GM04503 (cell line): ENCODE results near the gene GPRIN3.
"Not testable (repeated sequence)": the region's sequence is repeated elsewhere in the genome, so short reads cannot be mapped to it uniquely, and the experiment has no call there.

Experiments used
- DNase-seq: peaks from one replicate; pipeline ENCODE4 v3.0.0-alpha.2; 2012; ENCODE audit warnings: low read depth

GPRIN3 gene

DNA sequence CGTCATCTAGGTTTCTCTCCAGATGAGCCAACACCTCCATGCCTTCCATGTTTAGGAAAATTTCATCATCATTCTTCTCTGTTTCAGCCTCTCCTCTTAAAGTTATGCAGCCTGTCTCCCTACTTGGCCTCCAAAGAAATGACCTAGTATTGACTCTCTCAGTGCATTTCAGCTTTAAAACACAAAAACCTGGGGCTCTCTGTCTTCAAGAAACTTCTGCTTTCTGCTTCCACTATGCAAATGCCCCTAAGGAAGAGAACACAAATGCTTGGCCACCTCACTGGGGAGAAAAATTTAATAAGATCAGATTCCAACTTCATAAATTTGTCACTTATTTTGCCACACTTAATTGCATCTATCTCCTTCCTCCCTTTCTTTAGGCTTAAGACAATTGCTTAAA lies 93.3 kb downstream of the GPRIN3 start:
- no peak for DNase-seq

- no peak for DNase-seq
These were observed 94.3 kb downstream of the GPRIN3 start for GRCh38 chr4:89213382-89213701.

GRCh38 chr4:89212666-89213381 lies 94.8 kb downstream of the GPRIN3 start:
- no peak for DNase-seq

GRCh38 chr4:89204624-89205023 lies 103.0 kb downstream of the GPRIN3 start:
- no peak for DNase-seq

GRCh38 chr4:89203902-89204301 lies 103.7 kb downstream of the GPRIN3 start:
- DNase-seq: no peak

DNA sequence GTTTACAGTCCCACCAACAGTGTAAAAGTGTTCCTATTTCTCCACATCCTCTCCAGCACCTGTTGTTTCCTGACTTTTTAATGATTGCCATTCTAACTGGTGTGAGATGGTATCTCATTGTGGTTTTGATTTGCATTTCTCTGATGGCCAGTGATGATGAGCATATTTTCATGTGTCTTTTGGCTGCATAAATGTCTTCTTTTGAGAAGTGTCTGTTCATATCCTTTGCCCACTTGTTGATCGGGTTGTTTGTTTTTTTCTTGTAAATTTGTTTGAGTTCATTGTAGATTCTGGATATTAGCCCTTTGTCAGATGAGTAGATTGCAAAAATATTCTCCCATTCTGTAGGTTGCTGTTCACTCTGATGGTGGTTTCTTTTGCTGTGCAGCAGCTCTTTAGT lies 108.2 kb downstream of the GPRIN3 start:
- not testable (repeated sequence) for DNase-seq

DNA sequence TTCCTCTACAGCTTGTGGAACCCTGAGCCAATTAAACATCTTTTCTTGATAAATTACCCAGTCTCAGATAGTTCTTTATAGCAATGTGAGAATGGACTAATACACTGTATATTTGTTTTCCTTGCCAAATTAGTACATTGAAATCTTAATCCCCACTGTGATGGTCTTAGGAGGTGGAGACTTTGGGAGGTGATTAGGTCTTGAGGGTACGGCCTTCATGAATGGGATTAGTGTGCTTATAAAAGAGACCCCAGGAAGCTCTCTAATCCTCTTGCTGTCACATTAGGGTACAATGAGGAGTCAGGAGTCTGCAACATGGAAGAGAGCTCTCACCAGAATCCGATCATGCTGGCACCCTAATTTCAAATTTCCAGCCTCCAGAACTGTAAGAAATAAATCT lies 109.7 kb downstream of the GPRIN3 start:
- no peak for DNase-seq

GRCh38 chr4:89196745-89197144 lies 110.9 kb downstream of the GPRIN3 start:
- no peak for DNase-seq

- no peak for DNase-seq
These were observed 111.4 kb downstream of the GPRIN3 start for GRCh38 chr4:89196056-89196674.

GRCh38 chr4:89193843-89194242 lies 113.8 kb downstream of the GPRIN3 start:
- DNase-seq: no peak
